ENCODE measurements around the gene ADAM8. TPM values are rescaled to one million over a fixed set of nuclear protein-coding genes. Genes with fewer than 3 reads are reported as not detected.
A peak's percentile ranks its signal among the peaks of the same experiment; 100 is the strongest.
"Not testable (repeated sequence)": the region's sequence is repeated elsewhere in the genome, so short reads cannot be mapped to it uniquely, and the experiment has no call there.

Gene ADAM8
- total RNA-seq, 2 donors from 2014 or later: 3.4 to 4.6 TPM

DNA sequence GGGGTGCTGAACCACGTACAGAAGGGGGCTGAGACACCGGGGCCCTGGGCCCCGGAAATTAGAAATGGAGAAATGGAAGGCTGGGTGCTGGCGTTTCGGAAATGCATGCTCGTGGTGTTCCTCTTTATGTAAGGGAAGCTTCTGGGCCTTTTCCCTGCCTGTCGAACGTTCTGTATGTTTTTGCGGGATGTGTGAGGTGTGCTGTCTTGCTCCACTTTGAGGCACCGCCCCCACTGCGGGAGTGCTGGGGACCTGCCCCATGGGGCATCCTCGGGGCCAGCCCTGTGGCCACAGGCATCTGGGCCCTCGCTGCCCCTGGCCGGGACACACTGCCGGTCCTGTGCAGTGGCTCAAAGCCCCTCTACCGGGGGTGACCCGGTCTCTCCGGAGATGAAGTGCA is 40.7 kb downstream of the ADAM8 start:
- no peaks in the 10 kb centered on the region for H3K36me3 ChIP-seq (replicated peaks in 1 of 2; ENCODE audit: insufficient read depth in 1 of 2, low read depth in 2 of 2)
- ATAC-seq (no peak), DNase-seq (peak in 1 of 4 donors; percentile 22)
- H3K27me3 ChIP-seq: peaks cover 0 to 26% of the 10 kb centered on the region in 2 donors
- no peaks in the 10 kb centered on the region for H3K9me3 ChIP-seq
- no peak for TF ChIP-seq CTCF (IDR thresholded peaks at IDR 0.05)
- TF ChIP-seq POLR2A (IDR thresholded peaks at IDR 0.05): no peak
- peak overlapping the region in 1 of 4 donors; percentile 41 for H3K27ac ChIP-seq
- peaks cover 26% of the 10 kb centered on the region for H3K4me1 ChIP-seq
- intact Hi-C loops (cut with DNase I): no loop called here
- no peak overlapping the region for H3K4me3 ChIP-seq
- 4 to 9% methylated on average over 6 to 18 of the region's 18 CpGs for WGBS, 2 donors

GRCh38 chr10:133235265-133235855 is 41.3 kb downstream of the ADAM8 start:
- TF ChIP-seq POLR2A (IDR thresholded peaks at IDR 0.05): peak in 1 of 3 donors; percentile 20
- TF ChIP-seq CTCF (IDR thresholded peaks at IDR 0.05): no peak
- Histone ChIP-seq H3K9me3 (no peaks in the 10 kb centered on the region), H3K4me3 (no peak overlapping the region), H3K4me1 (peaks cover 30% of the 10 kb centered on the region), H3K27me3 (peaks cover 0 to 26% of the 10 kb centered on the region in 2 donors), H3K36me3 (replicated peaks in 1 of 2; ENCODE audit: insufficient read depth in 1 of 2, low read depth in 2 of 2) (no peaks in the 10 kb centered on the region), H3K27ac (peak overlapping the region in 1 of 4 donors; percentile 41)
- 5% methylated on average over 32 of the region's 48 CpGs; no CpG with 5 or more reads in 1 of the 2 donors for WGBS, 2 donors
- DNase-seq (peak in 1 of 4 donors; percentile 32), ATAC-seq (no peak)
- intact Hi-C loops (cut with DNase I): no loop called here

GRCh38 chr10:133234796-133235195 is 41.9 kb downstream of the ADAM8 start:
- Histone ChIP-seq H3K27me3 (peaks cover 0 to 26% of the 10 kb centered on the region in 2 donors), H3K4me1 (peaks cover 31% of the 10 kb centered on the region)
- intact Hi-C loops (cut with DNase I); ATAC-seq; H3K9me3 ChIP-seq; H3K36me3 ChIP-seq (replicated peaks in 1 of 2; ENCODE audit: insufficient read depth in 1 of 2, low read depth in 2 of 2); H3K4me3 ChIP-seq; H3K27ac ChIP-seq; DNase-seq: not testable (repeated sequence)
- 38 to 43% methylated on average over 7 to 8 of the region's 10 CpGs for WGBS, 2 donors

DNA sequence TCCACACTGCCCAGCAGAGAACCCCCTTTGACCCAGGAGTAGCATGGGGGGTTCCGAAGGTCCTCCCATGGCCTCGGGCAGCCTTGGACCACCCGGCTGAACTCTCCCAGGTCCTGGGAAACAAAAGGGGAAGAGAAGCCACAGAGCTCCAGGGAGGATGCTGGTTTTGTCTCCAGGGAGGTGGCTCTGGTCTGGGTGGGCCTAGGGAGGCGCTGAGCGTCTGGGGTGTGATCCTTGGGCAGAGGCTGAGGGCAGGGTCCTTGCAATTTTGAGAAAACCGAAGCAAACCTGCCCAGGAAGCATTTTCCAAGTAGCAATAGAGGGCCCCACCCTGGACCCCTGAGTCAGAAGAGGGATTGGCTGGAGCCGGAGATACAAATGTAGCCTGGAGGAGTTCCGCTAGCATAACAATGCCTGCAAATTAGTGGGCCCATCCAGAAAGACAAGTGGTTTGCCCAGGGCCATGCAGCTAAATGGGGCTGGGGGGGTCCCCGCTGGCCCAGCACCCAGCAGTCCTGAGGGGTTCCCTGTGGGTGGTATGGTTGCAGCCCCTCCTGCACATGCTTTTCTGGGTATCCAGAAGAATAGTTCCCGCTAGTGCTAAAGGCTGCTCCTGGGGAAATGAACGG is 44.6 kb downstream of the ADAM8 start:
- H3K27ac ChIP-seq: no peak overlapping the region
- no peak for DNase-seq
- TF ChIP-seq CTCF (IDR thresholded peaks at IDR 0.05) (no peak), POLR2A (IDR thresholded peaks at IDR 0.05) (no peak)
- H3K4me3 ChIP-seq: no peak overlapping the region
- H3K9me3 ChIP-seq: no peaks in the 10 kb centered on the region
- peaks cover 16% of the 10 kb centered on the region for H3K4me1 ChIP-seq
- ATAC-seq: no peak
- WGBS, 2 donors: 37 to 38% methylated on average over 5 to 11 of the region's 11 CpGs
- H3K36me3 ChIP-seq (replicated peaks in 1 of 2; ENCODE audit: insufficient read depth in 1 of 2, low read depth in 2 of 2): no peaks in the 10 kb centered on the region
- intact Hi-C loops (cut with DNase I): no loop called here
- peaks cover 0 to 25% of the 10 kb centered on the region in 2 donors for H3K27me3 ChIP-seq

GRCh38 chr10:133231244-133231945 is 45.3 kb downstream of the ADAM8 start:
- Histone ChIP-seq H3K4me1 (peaks cover 10% of the 10 kb centered on the region), H3K27ac (no peak overlapping the region), H3K36me3 (replicated peaks in 1 of 2; ENCODE audit: insufficient read depth in 1 of 2, low read depth in 2 of 2) (no peaks in the 10 kb centered on the region), H3K9me3 (no peaks in the 10 kb centered on the region), H3K27me3 (peaks cover 0 to 18% of the 10 kb centered on the region in 2 donors), H3K4me3 (no peak overlapping the region)
- ATAC-seq (no peak), DNase-seq (no peak)
- TF ChIP-seq CTCF (IDR thresholded peaks at IDR 0.05) (no peak), POLR2A (IDR thresholded peaks at IDR 0.05) (no peak)
- 12 to 32% methylated on average over 13 to 44 of the region's 44 CpGs for WGBS, 2 donors
- intact Hi-C loops (cut with DNase I): no loop called here

Measured in body of pancreas (tissue), 4 donors.